MM.1S (cell line): ENCODE results near the gene XIRP2.
"Not testable (repeated sequence)": the region's sequence is repeated elsewhere in the genome, so short reads cannot be mapped to it uniquely, and the experiment has no call there.

Source experiments
- DNase-seq: peaks from one replicate; pipeline ENCODE4 v3.0.0-alpha.2; 2015
- H2AFZ ChIP-seq: fragments of 300-600 bp; sonication (generic); 2 replicates; pipeline ENCODE4 v1.6.0; 2016; ENCODE audit warnings: antibody characterized with exemption, low read length
- H3F3A ChIP-seq: fragments of 300-600 bp; sonication (generic); 2 replicates; pipeline ENCODE4 v1.6.1; 2016; ENCODE audit warnings: mild to moderate bottlenecking, antibody characterized with exemption, low read length, moderate library complexity, mixed read lengths; ENCODE audit not compliant: insufficient read depth
- H3K27ac ChIP-seq: fragments of 300-600 bp; sonication (generic); 2 replicates; pipeline ENCODE4 v1.5.1; 2016; ENCODE audit warnings: mild to moderate bottlenecking, low read length
- H3K27me3 ChIP-seq: fragments of 300-600 bp; sonication (generic); replicated peaks from 2 replicates; pipeline ENCODE4 v1.6.0; 2016; ENCODE audit warnings: low read length; ENCODE audit not compliant: insufficient read depth
- H3K36me3 ChIP-seq: fragments of 300-600 bp; sonication (generic); replicated peaks from 2 replicates; pipeline ENCODE4 v1.6.1; 2016; ENCODE audit warnings: mild to moderate bottlenecking, low read length, mixed read lengths; ENCODE audit not compliant: insufficient read depth
- H3K4me1 ChIP-seq: fragments of 300-600 bp; sonication (generic); 2 replicates; pipeline ENCODE4 v1.6.1; 2016; ENCODE audit warnings: low read length, mixed read lengths
- H3K4me2 ChIP-seq: fragments of 300-600 bp; sonication (generic); 2 replicates; pipeline ENCODE4 v1.6.0; 2016; ENCODE audit warnings: low read depth, low read length
- H3K4me3 ChIP-seq: fragments of 300-600 bp; sonication (generic); 2 replicates; pipeline ENCODE4 v1.5.1; 2016; ENCODE audit warnings: low read length, mixed read lengths
- H3K79me2 ChIP-seq: fragments of 300-600 bp; sonication (generic); 2 replicates; pipeline ENCODE4 v1.6.1; 2016; ENCODE audit warnings: mixed run types, low read length, mixed read lengths
- H3K9ac ChIP-seq: fragments of 300-600 bp; sonication (generic); 2 replicates; pipeline ENCODE4 v1.6.1; 2016; ENCODE audit warnings: low read length, mixed read lengths
- H3K9me2 ChIP-seq: fragments of 300-600 bp; sonication (generic); replicated peaks from 2 replicates; pipeline ENCODE4 v1.6.1; 2016; ENCODE audit warnings: mild to moderate bottlenecking, low read length, mixed read lengths; ENCODE audit not compliant: insufficient read depth
- H3K9me3 ChIP-seq: fragments of 300-600 bp; sonication (generic); replicated peaks from 2 replicates; pipeline ENCODE4 v1.6.1; 2016; ENCODE audit warnings: mild to moderate bottlenecking, low read length, mixed read lengths; ENCODE audit not compliant: insufficient read depth
- H4K20me1 ChIP-seq: fragments of 300-600 bp; sonication (generic); 2 replicates; pipeline ENCODE4 v1.6.1; 2016; ENCODE audit warnings: mild to moderate bottlenecking, low read length, moderate library complexity, mixed read lengths; ENCODE audit not compliant: insufficient read depth
- EZH2 ChIP-seq: fragments of 300-600 bp; sonication (generic); optimal IDR thresholded peaks from 2 replicates; pipeline ENCODE3; 2017; ENCODE audit warnings: low read depth, mild to moderate bottlenecking, antibody characterized with exemption, low read length, mixed read lengths
- EZH2phosphoT487 ChIP-seq: fragments of 300-600 bp; sonication (generic); IDR thresholded peaks from 2 replicates; pipeline ENCODE4 v1.6.1; 2018; ENCODE audit warnings: antibody characterized with exemption, low read length
- TF ChIP-seq, protein P1 (sequence below): fragments of 300-600 bp; sonication (generic); IDR thresholded peaks from 2 replicates; pipeline ENCODE4 v1.5.1; 2016; ENCODE audit warnings: antibody characterized with exemption, low read length, mixed read lengths

The XIRP2 gene

DNA sequence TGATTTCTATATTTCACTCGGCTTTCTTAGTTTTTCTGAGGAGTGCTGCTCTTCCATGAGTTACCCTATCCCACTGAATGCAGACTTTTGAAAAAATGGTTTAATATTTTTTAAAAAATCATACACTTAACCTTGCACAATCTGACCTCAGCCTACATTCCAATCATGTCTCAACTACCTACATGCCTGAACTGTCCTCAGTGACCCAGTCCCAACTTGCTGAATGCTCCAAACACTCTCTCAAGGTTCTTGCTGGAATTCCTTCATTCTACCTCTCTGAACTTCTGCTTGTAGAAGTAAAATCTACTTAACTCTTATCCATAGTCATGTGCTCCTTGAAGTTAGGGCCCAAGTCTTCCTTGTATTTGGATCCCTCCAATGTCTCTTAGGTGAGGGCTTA is 181.6 kb downstream of the XIRP2 start:
- Histone ChIP-seq H3K4me1 (peaks cover 4% of the 10 kb centered on the region; the same call in 1 of the 2 replicates), H4K20me1 (no peaks in the 10 kb centered on the region), H3K4me3 (no peak overlapping the region), H3K9ac (no peak overlapping the region), H3K27ac (no peak overlapping the region), H3K27me3 (no peaks in the 10 kb centered on the region), H3K4me2 (no peak overlapping the region), H2AFZ (no peak overlapping the region), H3F3A (no peaks in the 10 kb centered on the region), H3K9me3 (no peaks in the 10 kb centered on the region), H3K36me3 (no peaks in the 10 kb centered on the region), H3K9me2 (no peaks in the 10 kb centered on the region), H3K79me2 (no peaks in the 10 kb centered on the region)
- TF ChIP-seq EZH2phosphoT487, result no peak
- TF ChIP-seq EZH2, result no peak
- TF ChIP-seq, protein P1, sequence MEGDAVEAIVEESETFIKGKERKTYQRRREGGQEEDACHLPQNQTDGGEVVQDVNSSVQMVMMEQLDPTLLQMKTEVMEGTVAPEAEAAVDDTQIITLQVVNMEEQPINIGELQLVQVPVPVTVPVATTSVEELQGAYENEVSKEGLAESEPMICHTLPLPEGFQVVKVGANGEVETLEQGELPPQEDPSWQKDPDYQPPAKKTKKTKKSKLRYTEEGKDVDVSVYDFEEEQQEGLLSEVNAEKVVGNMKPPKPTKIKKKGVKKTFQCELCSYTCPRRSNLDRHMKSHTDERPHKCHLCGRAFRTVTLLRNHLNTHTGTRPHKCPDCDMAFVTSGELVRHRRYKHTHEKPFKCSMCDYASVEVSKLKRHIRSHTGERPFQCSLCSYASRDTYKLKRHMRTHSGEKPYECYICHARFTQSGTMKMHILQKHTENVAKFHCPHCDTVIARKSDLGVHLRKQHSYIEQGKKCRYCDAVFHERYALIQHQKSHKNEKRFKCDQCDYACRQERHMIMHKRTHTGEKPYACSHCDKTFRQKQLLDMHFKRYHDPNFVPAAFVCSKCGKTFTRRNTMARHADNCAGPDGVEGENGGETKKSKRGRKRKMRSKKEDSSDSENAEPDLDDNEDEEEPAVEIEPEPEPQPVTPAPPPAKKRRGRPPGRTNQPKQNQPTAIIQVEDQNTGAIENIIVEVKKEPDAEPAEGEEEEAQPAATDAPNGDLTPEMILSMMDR, result no peak
- no peak for DNase-seq

DNA sequence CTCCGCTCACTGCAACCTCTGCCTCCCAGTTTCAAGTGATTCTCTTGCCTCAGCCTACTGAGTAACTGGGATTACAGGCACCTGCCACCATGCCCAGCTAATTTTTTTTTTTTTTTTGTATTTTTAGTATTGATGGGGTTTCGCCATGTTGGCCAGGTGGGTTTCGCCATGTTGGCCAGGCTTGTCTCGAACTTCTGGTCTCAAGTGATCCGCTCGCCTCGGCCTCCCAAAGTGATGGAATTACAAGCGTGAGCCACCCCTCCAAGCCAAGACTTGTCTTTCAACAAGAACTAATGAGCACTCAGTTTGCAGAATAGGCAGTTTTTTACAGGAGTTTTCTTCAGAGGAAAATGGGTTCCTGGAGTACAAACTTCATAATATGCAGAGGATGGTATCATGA is 187.4 kb downstream of the XIRP2 start:
- not testable (repeated sequence) for H3F3A ChIP-seq, H4K20me1 ChIP-seq, DNase-seq

DNA sequence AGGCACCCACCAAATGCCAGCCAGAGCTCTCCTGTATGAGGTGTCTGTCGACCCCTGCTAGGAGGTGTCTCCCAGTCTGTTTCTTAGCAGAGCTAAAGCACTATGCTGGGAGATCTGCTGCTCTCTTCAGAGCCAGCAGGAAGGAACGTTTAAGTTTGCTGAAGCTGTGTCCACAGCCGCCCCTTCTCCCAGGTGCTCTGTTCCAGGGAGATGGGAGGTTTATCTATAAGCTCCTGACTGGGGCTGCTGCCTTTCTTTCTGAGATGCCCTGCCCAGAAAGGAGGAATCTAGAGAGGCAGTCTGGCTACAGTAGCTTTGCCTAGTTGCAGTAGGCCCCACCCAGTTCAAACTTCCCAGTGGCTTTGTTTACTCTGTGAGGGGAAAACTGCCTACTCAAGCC is 210.7 kb downstream of the XIRP2 start:
- not testable (repeated sequence) for H3K4me1 ChIP-seq, H3K9me3 ChIP-seq, H3K9ac ChIP-seq, H3K9me2 ChIP-seq, H2AFZ ChIP-seq, H3K27ac ChIP-seq, H3K36me3 ChIP-seq, H3F3A ChIP-seq, H4K20me1 ChIP-seq, H3K79me2 ChIP-seq, H3K4me3 ChIP-seq, H3K4me2 ChIP-seq, H3K27me3 ChIP-seq, DNase-seq

More for the DNA sequence above, 187.4 kb downstream of the XIRP2 start:
- H3K9ac ChIP-seq, H3K79me2 ChIP-seq, H3K9me2 ChIP-seq, H3K9me3 ChIP-seq, H3K4me1 ChIP-seq, H3K27ac ChIP-seq, H3K27me3 ChIP-seq, H3K4me3 ChIP-seq, H2AFZ ChIP-seq, H3K4me2 ChIP-seq, H3K36me3 ChIP-seq: not testable (repeated sequence)

DNA sequence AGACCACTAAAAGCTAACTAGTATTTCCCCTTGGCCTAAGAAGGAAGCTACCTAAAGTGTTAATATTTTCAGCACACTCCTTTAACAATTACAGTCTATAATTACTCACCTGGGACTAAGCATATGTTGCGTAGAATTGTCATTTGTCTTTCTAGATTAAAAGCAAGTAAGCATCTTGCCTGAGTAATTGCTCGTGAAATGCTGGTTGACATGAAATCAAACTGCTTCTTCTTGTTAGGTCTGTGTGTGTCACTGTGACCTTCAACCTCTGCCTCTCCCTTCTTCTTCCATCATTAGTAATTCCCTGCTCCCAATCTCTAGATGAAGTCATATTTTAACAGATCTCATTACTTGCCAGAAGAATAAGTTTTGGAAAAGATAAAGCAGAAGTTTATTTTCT is 212.2 kb downstream of the XIRP2 start:
- Histone ChIP-seq H3K9me2 (no peaks in the 10 kb centered on the region), H3K79me2 (no peaks in the 10 kb centered on the region), H3K9ac (no peak overlapping the region), H3K27me3 (no peaks in the 10 kb centered on the region), H4K20me1 (no peaks in the 10 kb centered on the region), H3K4me3 (no peak overlapping the region), H3K9me3 (no peaks in the 10 kb centered on the region), H2AFZ (no peak overlapping the region), H3F3A (no peaks in the 10 kb centered on the region), H3K27ac (no peak overlapping the region), H3K36me3 (no peaks in the 10 kb centered on the region; the same call in 1 of the 2 replicates), H3K4me2 (no peak overlapping the region), H3K4me1 (no peaks in the 10 kb centered on the region)
- TF ChIP-seq, protein P1, result no peak
- TF ChIP-seq EZH2phosphoT487 (no peak), EZH2 (no peak)
- DNase-seq, result no peak
